GM23338 (cell line): ENCODE results near the gene ERN1.

Experiments used
- CTCF ChIP-seq, 2 experiments: fragments of 200-600 bp in 1 of 2; sonication (generic) in 1 of 2; conservative IDR thresholded peaks; 2 replicates each; pipeline versions ENCODE4 v1.5.1 to v1.6.1; 2016 to 2017; ENCODE audit warnings: antibody characterized with exemption in 2 of 2, low read depth in 2 of 2, mild to moderate bottlenecking in 2 of 2, moderate library complexity in 1 of 2
- EZH2 ChIP-seq: fragments of 200-600 bp; sonication (generic); IDR thresholded peaks from one replicate; pipeline ENCODE4 v1.8.0; 2017; ENCODE audit warnings: antibody characterized with exemption, mild to moderate bottlenecking, low read depth; ENCODE audit not compliant: unreplicated experiment
- STAT1 ChIP-seq: IDR thresholded peaks from one replicate; pipeline ENCODE4 v1.6.1; 2016; ENCODE audit warnings: antibody characterized with exemption; ENCODE audit not compliant: unreplicated experiment

- TF ChIP-seq STAT1 (no peak), CTCF (conservative IDR thresholded peaks at IDR 0.05; ENCODE audit: low read depth in 2 of 2) (0 out of 4 replicates have a peak, but pooled peaks of 1 of the 2 experiments have one; percentile 6), EZH2 (no peak)
Measured at GRCh38 chr17:64172510-64172909, 42.6 kb upstream of the ERN1 start.
